Peyer's patch (tissue), 4 donors: ENCODE results near the gene LST1. TPM values are rescaled to one million over a fixed set of nuclear protein-coding genes. Genes with fewer than 3 reads are reported as not detected.
"Not testable (repeated sequence)": the region's sequence is repeated elsewhere in the genome, so short reads cannot be mapped to it uniquely, and the experiment has no call there.

Source experiments
- DNase-seq, 3 donors: peaks; one replicate each; pipeline ENCODE4 v3.0.0-alpha.2; 2017 to 2019
- H3K27ac ChIP-seq, 4 donors: fragments of 200-600 bp; sonication (generic); one replicate each; pipeline ENCODE4 v1.5.1; 2016 to 2019
- H3K27me3 ChIP-seq, 2 donors: fragments of 200-600 bp; sonication (generic); one replicate each; pipeline ENCODE4 v1.5.1; 2019
- H3K36me3 ChIP-seq, 3 donors: fragments of 200-600 bp; sonication (generic); one replicate each; pipeline ENCODE4 v1.5.1; 2016 to 2019
- H3K4me1 ChIP-seq, 4 donors: fragments of 200-600 bp; sonication (generic); one replicate each; pipeline ENCODE4 v1.5.1; 2016 to 2019
- H3K4me3 ChIP-seq, 4 donors: fragments of 200-600 bp; sonication (generic); 1 replicate in 3 of 4; 2 replicates in 1 of 4; pipeline ENCODE4 v1.5.1; 2016 to 2019; ENCODE audit warnings: mild to moderate bottlenecking in 1 of 4
- H3K9me3 ChIP-seq, 4 donors: fragments of 200-600 bp; sonication (generic); one replicate each; pipeline ENCODE4 v1.5.1; 2016 to 2019; ENCODE audit warnings: mild to moderate bottlenecking in 1 of 4
- CTCF ChIP-seq, 6 experiments: fragments of 450-650 bp in 4 of 6; fragments of 200-600 bp in 2 of 6; sonication (generic) in 1 of 6; IDR thresholded peaks; one replicate each; pipeline ENCODE4 v1.5.1; 2017 to 2019; ENCODE audit warnings: antibody characterized with exemption in 6 of 6, mild to moderate bottlenecking in 3 of 6, moderate library complexity in 1 of 6
- POLR2A ChIP-seq, 2 donors: fragments of 450-650 bp; IDR thresholded peaks; one replicate each; pipeline ENCODE4 v1.5.1; 2017; ENCODE audit warnings: antibody characterized with exemption in 2 of 2, mild to moderate bottlenecking in 2 of 2, moderate library complexity in 2 of 2
- total RNA-seq, 4 donors: library from RNA; depleted of rRNA; stranded (reverse); fragments of >200 nt; gene quantifications; one replicate each; pipeline ENCODE4 v1.1.0, GENCODE V29; 2016

LST1 gene
- total RNA-seq, 4 donors from 2014 or later, result 2.5 to 11.6 TPM; not detected in 2

GRCh38 chr6:31547727-31548543 lies 38.1 kb upstream of the LST1 start:
- Histone ChIP-seq H3K36me3 (peaks cover 0 to 28% (median 0%) of the 10 kb centered on the region in 3 donors), H3K4me1 (peaks cover 0 to 23% (median 7%) of the 10 kb centered on the region in 4 donors), H3K4me3 (peak overlapping the region; percentile 31 to 59 (median 44)), H3K9me3 (no peaks in the 10 kb centered on the region), H3K27me3 (no peaks in the 10 kb centered on the region), H3K27ac (peak overlapping the region; percentile 74 to 82 (median 79))
- no peak for TF ChIP-seq POLR2A (IDR thresholded peaks at IDR 0.05)
- TF ChIP-seq CTCF (IDR thresholded peaks at IDR 0.05), result no peak
- no peak for DNase-seq

GRCh38 chr6:31548544-31548873 lies 37.6 kb upstream of the LST1 start:
- TF ChIP-seq POLR2A (IDR thresholded peaks at IDR 0.05) (no peak), CTCF (IDR thresholded peaks at IDR 0.05) (no peak)
- Histone ChIP-seq H3K27me3 (no peaks in the 10 kb centered on the region), H3K27ac (peak overlapping the region in 3 of 4 donors; percentile 48 to 82 (median 74)), H3K4me1 (peaks cover 0 to 22% (median 6%) of the 10 kb centered on the region in 4 donors), H3K9me3 (no peaks in the 10 kb centered on the region), H3K36me3 (peaks cover 0 to 34% (median 0%) of the 10 kb centered on the region in 3 donors), H3K4me3 (peak overlapping the region in 1 of 4 donors; percentile 54)
- no peak for DNase-seq

GRCh38 chr6:31551371-31551770 lies 34.7 kb upstream of the LST1 start:
- H3K27me3 ChIP-seq, H3K4me3 ChIP-seq, H3K9me3 ChIP-seq, H3K27ac ChIP-seq: not testable (repeated sequence)
- Histone ChIP-seq H3K36me3 (peaks cover 0 to 47% (median 0%) of the 10 kb centered on the region in 3 donors), H3K4me1 (peaks cover 0 to 20% (median 8%) of the 10 kb centered on the region in 4 donors)
- peak; percentile 35 to 54 (median 48) for TF ChIP-seq CTCF (IDR thresholded peaks at IDR 0.05)
- DNase-seq, result peak in 2 of 3 donors; percentile 78 to 88

GRCh38 chr6:31556307-31556706 lies 29.8 kb upstream of the LST1 start:
- no peaks in the 10 kb centered on the region for H3K27me3 ChIP-seq
- peaks cover 0 to 42% (median 32%) of the 10 kb centered on the region in 4 donors for H3K4me1 ChIP-seq
- peaks cover 0 to 49% (median 0%) of the 10 kb centered on the region in 3 donors for H3K36me3 ChIP-seq
- no peak overlapping the region for H3K27ac ChIP-seq
- no peak overlapping the region for H3K4me3 ChIP-seq
- TF ChIP-seq POLR2A (IDR thresholded peaks at IDR 0.05), result no peak
- TF ChIP-seq CTCF (IDR thresholded peaks at IDR 0.05), result no peak
- H3K9me3 ChIP-seq, result no peaks in the 10 kb centered on the region
- no peak for DNase-seq

GRCh38 chr6:31557443-31558317 lies 28.4 kb upstream of the LST1 start:
- no peaks in the 10 kb centered on the region for H3K27me3 ChIP-seq
- peaks cover 0 to 47% (median 0%) of the 10 kb centered on the region in 3 donors for H3K36me3 ChIP-seq
- H3K4me3 ChIP-seq, result peak overlapping the region in 2 of 4 donors; percentile 11 to 32
- peaks cover 0 to 42% (median 33%) of the 10 kb centered on the region in 4 donors for H3K4me1 ChIP-seq
- DNase-seq, result peak in 1 of 3 donors; percentile 40
- TF ChIP-seq CTCF (IDR thresholded peaks at IDR 0.05), result no peak
- TF ChIP-seq POLR2A (IDR thresholded peaks at IDR 0.05), result no peak
- H3K27ac ChIP-seq, result peak overlapping the region in 3 of 4 donors; percentile 29 to 77 (median 60)
- no peaks in the 10 kb centered on the region for H3K9me3 ChIP-seq
